Skeletal muscle cell (primary cell): ENCODE results near the gene CD300A.

Experiments
- DNase-seq: peaks from one replicate; pipeline ENCODE4 v3.0.0-alpha.2; 2010; ENCODE audit warnings: low read depth
- H3K4me3 ChIP-seq: 2 replicates; pipeline ENCODE4 v1.5.1; 2011; ENCODE audit warnings: low read depth, mild to moderate bottlenecking, control low read depth, low read length, moderate library complexity

Gene CD300A

DNA sequence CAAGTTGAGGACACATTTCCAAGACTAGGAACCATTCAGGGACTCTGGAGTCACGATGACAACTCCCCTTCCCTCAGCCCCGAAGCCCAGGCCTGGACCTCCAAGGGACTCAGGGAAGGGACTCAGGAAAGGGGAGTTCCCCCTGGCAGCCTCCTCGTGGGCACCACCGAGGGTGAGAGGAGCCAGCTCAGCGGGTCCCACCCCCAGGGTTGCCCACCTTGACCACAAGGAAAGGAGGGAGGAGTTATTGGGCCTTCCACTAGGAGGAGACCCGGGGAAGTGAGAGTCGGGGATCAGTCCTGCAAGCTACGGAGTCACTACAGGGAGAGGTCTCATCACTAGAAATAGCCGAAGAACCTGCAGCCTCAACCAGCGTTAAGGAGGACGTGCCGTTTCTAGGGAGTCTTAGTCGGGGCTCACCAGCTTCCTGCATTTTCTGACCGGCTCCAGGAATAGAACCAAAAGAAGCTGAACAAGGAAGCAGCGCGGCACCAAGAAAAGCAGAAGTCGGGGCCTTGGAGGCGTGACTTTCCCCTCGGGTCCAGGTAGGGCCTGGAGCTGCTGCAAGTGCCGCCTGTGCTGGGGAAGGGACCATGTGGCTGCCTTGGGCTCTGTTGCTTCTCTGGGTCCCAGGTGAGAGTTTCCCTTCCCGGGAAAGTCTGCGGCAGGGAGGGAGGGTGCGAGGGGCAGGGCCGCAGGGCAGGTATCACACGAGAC lies at the start of gene CD300A:
Gene CD300A, plus strand, starts transcription at position 524 of the 717 bp plus-strand sequence. Its CDS starts 70 bp downstream, at position 594.
- no peak within 1 kb of the TSS for H3K4me3 ChIP-seq
- no peak for DNase-seq

DNA sequence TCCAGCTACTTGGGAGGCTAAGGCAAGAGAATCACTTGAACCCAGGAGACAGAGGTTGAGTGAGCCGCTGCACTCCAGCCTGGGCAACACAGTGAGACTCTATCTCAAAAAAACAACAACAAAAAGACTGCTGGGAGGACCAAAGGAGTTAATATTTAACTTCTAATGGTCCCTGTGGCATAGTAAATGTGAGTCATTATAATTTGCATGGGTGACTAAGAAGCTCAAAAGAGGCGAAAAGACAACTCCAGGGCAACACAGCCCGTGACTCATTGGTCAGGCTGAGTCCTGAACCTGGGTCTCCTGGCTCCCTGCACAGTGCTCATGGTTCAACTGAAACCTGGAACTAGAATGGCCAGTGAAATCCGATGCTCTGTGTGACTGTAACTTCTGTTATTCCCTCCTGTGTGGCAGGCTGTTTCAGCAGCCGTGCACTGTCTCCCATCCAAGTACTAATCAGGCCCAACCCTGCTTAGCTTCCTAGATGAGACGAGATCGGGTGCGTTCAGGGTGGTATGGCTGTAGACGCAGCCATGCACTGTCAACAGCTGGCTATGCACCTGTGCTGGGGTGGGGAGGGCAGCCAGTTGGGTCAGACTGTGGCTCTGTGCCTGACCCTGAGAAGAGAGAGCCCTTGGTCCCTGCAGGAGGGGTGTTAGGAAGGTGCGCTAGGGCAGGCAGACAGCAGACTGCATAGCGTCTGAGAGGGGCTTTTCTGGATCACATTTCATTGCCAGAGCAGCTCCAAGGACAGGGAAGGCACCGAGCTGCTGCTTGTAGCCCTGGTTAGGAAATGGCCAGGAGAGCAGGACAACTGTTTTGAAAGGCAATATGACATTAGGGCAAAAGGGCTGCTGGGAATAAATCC lies 49.0 kb upstream of the CD300A start:
- H3K4me3 ChIP-seq: no peak overlapping the region
- DNase-seq: no peak

DNA sequence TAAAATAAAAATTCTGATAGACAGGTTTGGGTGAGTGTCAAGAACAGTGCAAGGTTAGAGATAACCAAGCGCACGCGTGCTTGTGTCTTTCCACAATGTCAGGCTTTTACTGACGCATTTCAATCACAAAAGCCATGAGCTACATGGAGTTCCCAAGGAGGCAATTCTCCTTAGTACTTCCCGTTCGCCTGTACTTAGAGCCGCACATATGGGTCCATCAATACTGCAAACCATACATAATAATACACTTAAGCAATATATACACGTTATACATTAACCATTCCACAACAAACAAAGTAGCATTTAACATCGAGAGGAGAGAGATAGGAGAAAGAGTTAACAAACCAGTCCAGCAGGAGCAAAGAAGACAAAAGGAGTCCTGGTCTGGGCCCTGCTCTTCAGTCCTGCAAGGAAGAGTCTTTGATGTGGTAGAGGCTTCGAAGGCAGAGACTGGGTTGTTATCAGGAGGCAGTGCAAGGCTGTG lies 46.5 kb upstream of the CD300A start:
- H3K4me3 ChIP-seq: no peak overlapping the region
- DNase-seq: no peak

DNA sequence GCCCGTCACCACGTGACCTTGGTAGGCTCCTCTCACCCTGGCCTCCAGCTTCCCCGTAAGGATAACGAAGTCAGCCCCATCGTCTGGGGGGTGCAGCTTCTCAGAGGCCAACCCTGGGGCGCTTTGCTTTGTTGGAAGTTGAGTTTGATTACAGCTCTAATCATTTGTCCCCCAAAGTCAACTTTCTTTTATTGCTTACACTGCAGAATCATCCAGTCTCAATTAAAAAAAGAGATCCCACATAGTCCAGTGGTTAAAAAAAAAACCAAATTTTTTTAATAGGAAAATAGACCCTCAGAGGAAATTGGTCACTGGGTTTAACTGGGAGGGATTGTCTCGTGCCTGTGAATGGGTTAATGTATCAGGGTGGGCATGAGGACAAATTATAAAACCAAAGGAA lies 42.3 kb upstream of the CD300A start:
- no peak overlapping the region for H3K4me3 ChIP-seq
- DNase-seq: no peak

DNA sequence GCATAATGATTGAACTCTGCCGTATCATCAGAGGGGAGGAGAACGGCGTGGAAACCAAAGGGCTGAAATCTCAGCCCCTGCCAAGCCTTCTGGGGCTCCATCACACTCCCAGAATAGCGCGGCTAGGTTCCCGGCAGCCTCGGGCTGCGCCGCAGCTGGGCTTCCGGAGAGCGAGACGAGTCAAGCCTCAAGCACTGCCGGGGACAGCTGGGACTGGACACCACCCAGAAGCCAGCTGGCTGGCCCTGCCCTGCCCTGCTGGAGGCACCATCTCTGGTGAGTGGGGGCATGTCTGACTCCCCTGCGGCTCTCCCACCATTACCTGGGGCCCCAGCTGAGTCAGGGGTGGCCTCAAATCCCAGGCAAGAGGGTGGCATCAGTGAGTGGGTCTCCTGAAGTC lies 41.8 kb upstream of the CD300A start:
- no peak overlapping the region for H3K4me3 ChIP-seq
- DNase-seq: no peak

DNA sequence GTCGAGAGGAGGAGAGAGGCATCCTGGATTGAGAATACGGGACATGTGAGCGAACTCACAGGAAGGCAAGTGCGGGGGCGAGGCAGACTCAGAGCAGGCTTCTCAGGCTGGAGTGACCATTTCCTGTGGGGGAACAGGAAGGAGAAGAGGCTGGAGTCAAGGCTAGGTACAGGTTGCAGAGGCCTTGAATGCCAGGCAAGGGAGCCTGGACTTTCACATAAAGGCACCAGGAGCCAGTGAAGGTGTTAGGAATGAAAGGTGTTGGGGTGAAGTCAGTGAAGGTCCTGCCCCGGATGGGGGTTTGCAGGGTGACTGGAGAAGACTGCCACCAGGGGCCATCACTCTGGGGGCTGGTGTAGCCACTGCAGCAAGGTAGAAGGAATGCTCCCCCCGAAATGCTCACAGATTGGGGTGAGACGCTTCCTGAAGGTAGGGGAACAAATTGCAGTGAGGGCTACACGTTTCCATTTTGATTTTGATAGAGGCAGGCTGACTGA lies 39.8 kb upstream of the CD300A start:
- no peak overlapping the region for H3K4me3 ChIP-seq

DNA sequence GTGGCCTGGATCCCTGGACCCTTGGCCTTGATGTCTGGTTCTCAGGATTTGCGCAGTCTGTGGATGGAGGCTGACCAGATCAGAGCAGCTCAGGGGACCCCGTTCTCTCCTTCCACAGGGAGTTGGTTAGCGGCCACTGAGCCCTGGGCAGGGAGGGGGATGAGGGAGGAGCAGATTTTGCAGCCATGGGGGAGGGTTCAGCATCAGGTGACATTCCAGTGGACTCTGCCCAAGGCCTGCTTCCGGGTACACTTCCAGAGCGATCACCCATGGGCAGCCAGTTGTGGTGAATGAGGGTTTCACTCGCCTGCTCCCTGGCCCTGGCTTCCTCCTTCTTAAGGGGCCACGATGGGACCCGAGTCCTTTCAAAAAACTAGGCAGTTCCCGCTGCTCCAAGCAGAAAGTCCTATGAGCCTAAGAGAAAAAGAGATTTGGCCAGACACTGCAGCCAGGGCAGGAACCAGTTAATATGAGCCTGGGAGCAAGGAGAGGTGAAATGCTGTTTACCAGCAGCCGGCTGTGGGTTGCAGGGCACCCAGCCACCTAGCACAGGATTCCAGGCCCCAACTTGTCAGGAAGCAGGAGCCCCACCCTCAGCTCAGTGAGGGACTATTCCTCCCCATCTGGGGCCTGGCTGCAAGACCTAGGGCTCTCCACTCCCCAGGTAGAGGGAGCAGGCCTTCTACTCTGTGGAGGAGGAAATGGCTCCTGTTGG lies 39.2 kb upstream of the CD300A start:
- DNase-seq: no peak
- H3K4me3 ChIP-seq: no peak overlapping the region

More for the DNA sequence above, 39.8 kb upstream of the CD300A start:
- no peak for DNase-seq

DNA sequence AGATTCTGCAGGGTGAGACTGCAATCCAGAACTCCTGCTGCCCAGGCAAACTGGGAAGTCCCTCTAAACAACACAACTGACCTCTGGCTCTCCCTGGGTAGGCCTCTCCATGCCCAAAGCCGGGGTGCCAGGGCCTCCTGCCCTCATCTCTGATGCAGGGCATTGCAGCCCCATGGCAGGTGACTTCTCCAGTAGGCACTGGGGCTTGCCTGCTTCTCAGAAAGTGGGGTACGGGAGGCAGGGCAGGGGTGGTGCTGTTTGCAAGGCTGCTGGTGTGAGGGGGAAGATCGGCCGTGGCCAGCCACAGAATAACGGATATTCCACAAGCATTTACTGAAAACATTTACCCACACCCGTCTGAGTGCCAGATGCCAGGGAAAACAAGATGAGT lies 38.7 kb upstream of the CD300A start:
- H3K4me3 ChIP-seq: no peak overlapping the region
- DNase-seq: no peak

DNA sequence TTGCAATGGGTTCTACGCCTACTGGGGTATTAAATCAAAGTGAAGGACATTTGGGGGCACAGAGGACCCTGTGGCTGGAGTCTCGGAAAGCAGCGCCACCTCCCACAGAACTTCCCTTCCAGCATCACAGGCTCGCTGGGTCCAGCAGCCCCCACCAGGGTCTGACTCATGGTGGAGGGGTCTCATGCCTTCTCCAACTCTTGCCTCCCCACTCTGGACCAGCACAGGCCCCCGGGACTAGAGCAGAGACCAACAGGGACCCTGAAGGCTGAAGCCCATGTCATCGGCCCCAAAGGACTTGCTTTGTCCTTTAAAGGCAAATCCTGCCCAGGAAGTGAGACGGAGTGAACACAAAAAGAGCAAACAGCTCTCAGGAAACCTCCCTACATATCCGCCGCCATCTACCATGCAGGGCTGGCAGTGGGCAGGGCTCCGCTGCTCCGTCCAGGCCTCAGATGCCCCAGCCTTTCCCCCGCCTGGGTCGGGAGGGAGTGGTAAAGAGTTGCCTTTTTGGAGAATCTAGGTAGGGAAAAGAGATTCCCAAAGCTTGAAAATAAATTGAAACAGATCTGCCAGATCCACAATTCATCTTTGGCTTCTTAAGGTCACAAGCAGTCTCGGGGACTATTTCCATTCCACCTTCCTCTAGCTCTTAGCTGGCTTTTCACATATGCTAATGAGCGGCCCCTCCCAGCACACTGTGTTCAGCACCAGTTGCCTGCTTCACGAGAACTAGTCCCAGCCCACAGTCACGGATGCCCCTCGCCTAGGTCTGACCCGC lies 36.6 kb upstream of the CD300A start:
- no peak for DNase-seq
- no peak overlapping the region for H3K4me3 ChIP-seq

DNA sequence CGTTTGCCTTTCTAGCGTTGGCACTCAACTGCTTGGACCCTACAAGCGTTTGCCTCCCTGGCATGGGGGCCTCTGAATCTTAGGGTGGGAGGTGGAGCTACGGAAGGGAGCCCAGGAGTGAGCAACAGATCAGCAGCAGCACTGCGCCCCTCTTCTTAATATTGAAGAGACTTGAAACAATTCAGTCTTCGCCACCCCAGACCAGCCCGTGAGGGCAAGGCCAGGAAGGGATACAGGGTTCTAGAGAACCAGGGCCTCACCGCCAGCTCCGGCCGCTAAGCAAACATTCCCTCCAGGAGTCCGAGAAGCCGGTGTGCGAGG lies 36.1 kb upstream of the CD300A start:
- DNase-seq: no peak
- H3K4me3 ChIP-seq: no peak overlapping the region

DNA sequence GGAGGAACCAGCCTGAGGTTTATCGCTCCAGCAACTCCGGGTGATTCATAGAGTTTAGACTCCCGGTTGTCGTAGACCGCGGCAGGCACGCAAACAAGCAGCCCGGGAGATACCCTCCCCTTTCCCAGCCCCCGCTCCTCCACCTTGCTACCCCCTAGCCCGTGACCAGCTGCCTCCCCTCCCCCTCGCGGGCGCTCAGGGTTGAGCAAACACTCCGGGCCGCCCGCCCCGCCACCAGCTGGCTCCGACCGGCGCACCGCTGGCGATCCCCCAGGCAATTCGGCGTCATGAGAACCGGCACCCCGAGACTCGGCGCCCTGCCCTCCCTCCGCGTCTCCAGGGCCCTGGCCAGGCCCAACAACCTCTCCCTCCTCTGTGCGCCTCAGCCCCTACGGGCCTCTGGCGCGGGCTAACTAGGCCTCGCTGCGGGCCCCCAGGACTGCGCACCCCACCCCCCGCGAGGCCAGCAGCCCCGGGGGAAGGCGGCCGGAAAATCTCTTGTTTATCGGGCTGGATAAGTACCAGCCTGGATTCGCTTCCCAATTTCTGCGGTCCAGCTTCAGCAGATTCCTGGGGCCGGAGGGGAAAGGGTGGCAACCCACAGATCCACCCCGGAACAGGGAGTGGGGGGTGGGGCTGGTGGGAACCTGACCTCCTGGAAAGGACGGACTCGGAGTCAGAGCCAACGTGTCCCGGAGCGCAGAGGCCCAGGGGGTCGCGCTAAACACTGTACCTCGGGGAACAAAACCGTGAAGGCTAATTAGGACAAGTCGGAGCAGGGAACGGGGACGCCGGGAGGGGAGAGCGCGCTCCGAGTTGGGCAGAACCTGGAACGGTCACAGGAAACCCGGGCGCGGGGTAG lies 35.5 kb upstream of the CD300A start:
- no peak for DNase-seq
- H3K4me3 ChIP-seq: peak overlapping the region; percentile 15

DNA sequence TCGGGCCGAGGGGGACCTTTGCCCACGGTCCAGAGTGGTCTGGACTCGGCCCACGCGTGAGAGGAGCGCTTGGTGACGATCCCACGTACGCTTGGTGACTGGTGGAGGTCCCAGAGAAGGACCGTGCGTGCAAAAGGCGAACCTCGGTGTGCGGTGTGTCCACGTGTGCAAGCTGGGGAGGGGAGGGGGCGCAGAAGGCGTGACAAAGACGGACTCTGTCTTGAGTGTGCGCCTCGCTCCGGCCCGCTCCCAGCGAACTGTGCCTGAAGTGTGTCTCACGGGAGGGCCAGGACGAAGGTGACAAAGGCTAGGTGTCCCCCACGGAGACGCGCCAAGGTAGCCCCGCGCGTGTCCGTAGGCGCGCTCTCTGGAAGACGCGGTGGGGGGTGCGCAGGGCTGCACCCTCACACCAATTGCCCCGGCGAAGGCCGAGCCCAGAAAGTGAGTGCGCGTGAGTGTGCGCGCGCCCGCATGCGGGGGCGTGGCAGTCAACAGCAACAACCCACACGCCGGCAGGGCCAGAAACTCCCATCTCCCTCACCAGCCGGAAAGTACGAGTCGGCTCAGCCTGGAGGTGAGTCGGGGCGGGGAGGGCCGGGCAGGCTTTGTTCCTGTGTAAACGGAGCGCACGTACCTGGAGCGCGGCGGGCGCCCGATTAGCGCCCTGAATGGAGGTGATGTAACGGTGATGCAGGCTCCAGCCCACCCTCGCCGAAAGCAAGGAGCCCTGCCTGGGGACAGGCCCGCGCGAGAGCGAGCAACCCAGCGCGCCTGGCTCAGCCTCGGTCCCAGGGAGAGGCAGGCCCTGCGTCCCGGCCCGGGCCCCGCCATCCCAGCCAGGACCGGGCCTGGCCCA lies 34.6 kb upstream of the CD300A start, which contains the start of gene GPRC5C:
Gene GPRC5C, plus strand, starts transcription at position 521 of the 856 bp plus-strand sequence. CDS start 7,689 bp downstream, outside the sequence.
- peak within 1 kb of the TSS; percentile 15 for H3K4me3 ChIP-seq
- no peak for DNase-seq

DNA sequence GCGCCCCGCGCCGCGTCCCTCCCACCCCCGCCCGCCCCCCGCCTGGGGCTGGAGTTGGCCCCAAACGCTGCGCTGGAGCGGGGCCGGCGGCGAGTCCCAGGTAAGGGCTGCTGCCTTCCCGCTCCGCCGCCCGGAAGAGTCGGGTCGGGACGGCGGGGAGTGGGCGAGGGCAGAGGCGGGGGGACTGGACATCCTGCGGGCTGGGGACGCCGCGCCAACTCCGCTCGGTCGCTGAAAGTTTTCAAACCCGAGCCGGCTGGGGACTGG lies 34.1 kb upstream of the CD300A start:
- no peak overlapping the region for H3K4me3 ChIP-seq
- DNase-seq: no peak

DNA sequence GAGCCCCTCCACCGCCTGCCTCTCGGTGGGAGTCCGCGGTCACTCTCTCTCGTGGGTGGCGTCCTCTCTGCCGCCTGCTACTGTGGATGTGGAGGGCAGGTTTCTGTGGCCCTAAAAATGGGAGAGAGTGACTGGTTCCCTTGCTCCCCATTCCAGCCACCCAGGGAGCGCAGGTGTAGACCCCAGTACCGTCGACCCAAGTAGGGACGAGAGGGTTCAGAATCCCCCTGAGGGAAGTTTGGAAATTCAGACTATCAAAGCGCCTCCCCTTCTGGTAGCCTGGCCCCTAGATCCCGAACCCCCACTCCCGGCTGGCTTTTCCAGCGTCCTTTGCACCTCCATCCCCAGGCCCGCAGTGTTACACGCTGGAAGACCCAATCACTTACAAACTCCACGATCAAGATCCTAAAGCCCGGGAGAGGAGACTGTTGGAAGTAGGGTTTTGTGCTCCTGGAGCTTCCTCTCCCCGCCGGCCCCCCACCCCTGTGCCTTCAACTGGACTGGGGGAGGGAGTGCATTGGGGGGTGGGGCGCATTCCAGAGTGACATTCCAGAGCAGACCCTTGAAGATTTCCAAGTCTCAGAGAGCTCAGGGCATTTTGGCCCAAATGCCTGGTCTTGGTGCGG lies 33.6 kb upstream of the CD300A start:
- no peak overlapping the region for H3K4me3 ChIP-seq

DNA sequence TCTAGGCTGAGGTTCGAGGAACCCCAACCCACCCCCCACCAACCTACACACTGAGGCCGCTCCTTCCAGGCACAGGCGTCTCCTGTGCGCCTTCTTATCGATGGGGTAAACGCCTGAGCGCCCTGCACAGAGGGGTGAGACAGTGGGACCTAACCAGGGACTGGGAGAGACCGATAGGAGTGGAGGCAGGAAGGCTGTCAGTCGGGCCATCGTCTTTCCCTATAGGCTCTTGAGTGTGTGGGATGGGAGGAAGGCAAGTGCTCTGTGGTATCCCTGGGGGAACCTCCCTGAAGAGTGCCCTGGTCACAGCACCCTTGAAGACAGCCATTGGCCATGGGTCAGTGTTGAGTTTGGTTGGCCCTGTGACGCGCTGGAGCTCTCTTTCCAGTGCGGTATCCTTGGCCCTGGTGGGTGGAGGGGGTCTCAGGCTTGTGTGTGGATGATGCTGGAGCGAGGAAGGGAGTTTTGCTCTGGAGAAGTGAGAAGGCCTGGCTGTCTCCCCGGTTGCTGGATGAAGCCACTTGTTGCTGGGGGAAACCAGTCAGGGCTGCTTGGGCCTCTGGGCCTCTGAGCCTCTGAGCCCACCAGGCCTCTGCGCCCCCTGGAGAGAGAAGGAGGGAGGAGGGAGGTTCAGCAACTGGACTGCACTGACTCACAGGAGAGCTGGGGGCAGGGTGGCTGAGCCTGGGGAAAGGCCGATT lies 32.9 kb upstream of the CD300A start:
- DNase-seq: no peak
- H3K4me3 ChIP-seq: no peak overlapping the region

More for the DNA sequence above, 33.6 kb upstream of the CD300A start:
- DNase-seq: no peak

DNA sequence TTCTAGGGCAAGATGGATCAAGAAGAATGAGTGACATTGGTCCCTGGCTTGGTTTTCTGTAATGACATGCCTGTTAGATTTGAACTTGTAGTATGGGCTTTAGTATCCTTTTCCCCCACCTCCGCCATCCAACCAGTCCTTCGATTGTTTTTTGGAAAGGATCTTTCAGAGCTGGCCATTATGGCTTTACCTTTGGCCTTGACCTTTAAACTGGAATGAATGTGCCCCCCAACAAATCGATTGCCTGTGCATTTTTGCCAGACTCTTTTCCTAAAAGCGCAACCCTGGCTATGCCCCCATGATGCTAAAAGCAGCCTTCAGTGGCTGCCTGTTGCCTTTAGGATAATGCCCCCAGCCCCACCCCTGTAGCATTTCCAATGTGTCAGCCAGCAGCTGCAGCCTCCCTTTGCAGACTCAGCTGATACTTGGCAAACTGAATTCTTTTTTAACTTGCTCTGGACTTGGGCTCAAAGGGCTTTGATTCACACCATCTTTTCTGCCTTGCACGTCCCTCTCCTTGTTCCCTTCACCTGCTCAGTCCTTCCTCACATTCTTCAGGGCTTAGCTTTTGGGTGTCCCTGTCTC lies 30.6 kb upstream of the CD300A start:
- no peak for DNase-seq
- no peak overlapping the region for H3K4me3 ChIP-seq
